Brain microvascular endothelial cell (primary cell): ENCODE data around the gene ROR1.
"Not testable (repeated sequence)": the region's sequence is repeated elsewhere in the genome, so short reads cannot be mapped to it uniquely, and the experiment has no call there.

ENCODE experiments used
- DNase-seq: peaks from one replicate; pipeline ENCODE4 v3.0.0-alpha.2; 2020
- H3K27ac ChIP-seq: fragments of 250-450 bp; sonication (Bioruptor Pico); 2 replicates; pipeline ENCODE4 v1.5.1; 2020; ENCODE audit warnings: mild to moderate bottlenecking, moderate library complexity
- H3K27me3 ChIP-seq: fragments of 250-450 bp; sonication (Bioruptor Pico); replicated peaks from 2 replicates; pipeline ENCODE4 v1.5.1; 2020; ENCODE audit warnings: mild to moderate bottlenecking
- H3K36me3 ChIP-seq: fragments of 250-450 bp; sonication (Bioruptor Pico); replicated peaks from 2 replicates; pipeline ENCODE4 v1.5.1; 2020; ENCODE audit warnings: mild to moderate bottlenecking
- H3K4me3 ChIP-seq: 2 replicates; pipeline ENCODE4 v1.5.1; 2011; ENCODE audit warnings: low read depth, mild to moderate bottlenecking, control low read depth, low read length, moderate library complexity
- CTCF ChIP-seq: IDR thresholded peaks from 2 replicates; pipeline ENCODE4 v1.5.1; 2011; ENCODE audit warnings: low read depth, mild to moderate bottlenecking, moderate library complexity, low read length, control low read depth, inconsistent platforms; ENCODE audit errors: missing control alignments
- in situ Hi-C: cut with HindIII; loops from 2 replicates; pipeline ENCODE4 v1.10.0; 2017; ENCODE audit warnings: low sequenced_read_pairs, low pct_ligation_motif_present

The ROR1 gene

GRCh38 chr1:63822540-63822939, 48.7 kb downstream of the ROR1 start:
- Histone ChIP-seq H3K36me3 (no peaks in the 10 kb centered on the region), H3K27ac (no peak overlapping the region), H3K4me3 (no peak overlapping the region), H3K27me3 (no peaks in the 10 kb centered on the region)
- TF ChIP-seq CTCF: no peak
- DNase-seq: no peak
- in situ Hi-C loops: no loop called here

GRCh38 chr1:63824451-63824850, 50.6 kb downstream of the ROR1 start:
- DNase-seq: no peak
- Histone ChIP-seq H3K4me3 (no peak overlapping the region), H3K27me3 (no peaks in the 10 kb centered on the region), H3K27ac (no peak overlapping the region), H3K36me3 (no peaks in the 10 kb centered on the region)
- no peak for TF ChIP-seq CTCF
- in situ Hi-C loops: no loop called here

- Histone ChIP-seq H3K4me3 (no peak overlapping the region), H3K27ac (no peak overlapping the region), H3K27me3 (no peaks in the 10 kb centered on the region), H3K36me3 (no peaks in the 10 kb centered on the region)
- no peak for DNase-seq
- no peak for TF ChIP-seq CTCF
- in situ Hi-C loops: no loop called here
Measured at GRCh38 chr1:63825111-63825510, 51.3 kb downstream of the ROR1 start.

- H3K27ac ChIP-seq, H3K36me3 ChIP-seq, in situ Hi-C loops, H3K4me3 ChIP-seq, H3K27me3 ChIP-seq: not testable (repeated sequence)
- peak; percentile 35 for DNase-seq
Measured at GRCh38 chr1:63826246-63826861, 52.5 kb downstream of the ROR1 start.

GRCh38 chr1:63827411-63828321, 53.8 kb downstream of the ROR1 start:
- Histone ChIP-seq H3K36me3 (no peaks in the 10 kb centered on the region), H3K4me3 (no peak overlapping the region), H3K27me3 (no peaks in the 10 kb centered on the region), H3K27ac (peak overlapping the region; percentile 24)
- in situ Hi-C loops: no loop called here
- DNase-seq: no peak
- no peak for TF ChIP-seq CTCF

- H3K36me3 ChIP-seq: no peaks in the 10 kb centered on the region
- no peak overlapping the region for H3K27ac ChIP-seq
- in situ Hi-C loops: no loop called here
- no peak for TF ChIP-seq CTCF
- H3K4me3 ChIP-seq: no peak overlapping the region
- no peak for DNase-seq
- H3K27me3 ChIP-seq: no peaks in the 10 kb centered on the region
Measured at GRCh38 chr1:63828322-63829044, 54.7 kb downstream of the ROR1 start.
